Measurements from ENCODE around the gene PDE1C. TPM values are rescaled to one million over a fixed set of nuclear protein-coding genes. Genes with fewer than 3 reads are reported as not detected.

Gene PDE1C
- total RNA-seq, 2 donors from 2014 or later = 35.7 to 47.8 TPM

- no peaks in the 10 kb centered on the region for H3K36me3 ChIP-seq
Observed at GRCh38 chr7:31782411-31782991, 287.7 kb downstream of the PDE1C start.

GRCh38 chr7:31778296-31778695 lies 291.9 kb downstream of the PDE1C start:
- Histone ChIP-seq H3K4me1 (no peaks in the 10 kb centered on the region), H3K9me3 (no peaks in the 10 kb centered on the region), H3K27me3 (no peaks in the 10 kb centered on the region), H3K27ac (no peak overlapping the region), H3K4me3 (no peak overlapping the region), H3K36me3 (no peaks in the 10 kb centered on the region)
- DNase-seq (ENCODE audit: low spot score) = no peak
- TF ChIP-seq CTCF (IDR thresholded peaks at IDR 0.05) = no peak

More at GRCh38 chr7:31782411-31782991, 287.7 kb downstream of the PDE1C start:
- peak; percentile 80 to 87 for TF ChIP-seq CTCF (IDR thresholded peaks at IDR 0.05)
- Histone ChIP-seq H3K4me3 (no peak overlapping the region), H3K27ac (no peak overlapping the region), H3K27me3 (no peaks in the 10 kb centered on the region), H3K9me3 (no peaks in the 10 kb centered on the region), H3K4me1 (peaks cover 0 to 3% of the 10 kb centered on the region in 2 donors)
- DNase-seq (ENCODE audit: low spot score) = no peak

GRCh38 chr7:31776616-31777015 lies 293.6 kb downstream of the PDE1C start:
- Histone ChIP-seq H3K4me3 (no peak overlapping the region), H3K4me1 (no peaks in the 10 kb centered on the region), H3K27ac (no peak overlapping the region), H3K36me3 (no peaks in the 10 kb centered on the region), H3K27me3 (no peaks in the 10 kb centered on the region), H3K9me3 (no peaks in the 10 kb centered on the region)
- TF ChIP-seq CTCF (IDR thresholded peaks at IDR 0.05) = no peak
- no peak for DNase-seq (ENCODE audit: low spot score)

- no peak overlapping the region for H3K27ac ChIP-seq
- DNase-seq (ENCODE audit: low spot score) = no peak
- no peaks in the 10 kb centered on the region for H3K9me3 ChIP-seq
- H3K4me3 ChIP-seq = no peak overlapping the region
- no peaks in the 10 kb centered on the region for H3K36me3 ChIP-seq
- no peaks in the 10 kb centered on the region for H3K4me1 ChIP-seq
- TF ChIP-seq CTCF (IDR thresholded peaks at IDR 0.05) = no peak
- H3K27me3 ChIP-seq = no peaks in the 10 kb centered on the region
Observed at GRCh38 chr7:31775556-31775955, 294.7 kb downstream of the PDE1C start.

GRCh38 chr7:31772211-31772610 lies 298.0 kb downstream of the PDE1C start:
- no peaks in the 10 kb centered on the region for H3K36me3 ChIP-seq

More at GRCh38 chr7:31772211-31772610, 298.0 kb downstream of the PDE1C start:
- H3K27ac ChIP-seq = no peak overlapping the region
- no peak for DNase-seq (ENCODE audit: low spot score)
- H3K4me1 ChIP-seq = no peaks in the 10 kb centered on the region
- no peak overlapping the region for H3K4me3 ChIP-seq
- TF ChIP-seq CTCF (IDR thresholded peaks at IDR 0.05) = no peak
- H3K9me3 ChIP-seq = no peaks in the 10 kb centered on the region
- no peaks in the 10 kb centered on the region for H3K27me3 ChIP-seq

Measured in right atrium auricular region (tissue), 2 donors.